Lower lobe of right lung (tissue), 2 donors: ENCODE results near the gene LIX1L. TPM values are rescaled to one million over a fixed set of nuclear protein-coding genes. Genes with fewer than 3 reads are reported as not detected.

ENCODE experiments used
- ATAC-seq, 2 donors: fragments of 200-7000 bp; cut with Tn5 transposase; one replicate each; pipeline ENCODE4 v1.9.1; 2020 to 2022; ENCODE audit warnings: mild to moderate bottlenecking in 2 of 2, moderate library complexity in 2 of 2
- DNase-seq: peaks from one replicate; pipeline ENCODE4 v3.0.0-alpha.2; 2020
- H3K27ac ChIP-seq: fragments of 200-600 bp; one replicate; pipeline ENCODE4 v1.8.0; 2022
- H3K27me3 ChIP-seq: fragments of 200-600 bp; one replicate; pipeline ENCODE4 v1.8.0; 2022; ENCODE audit warnings: low read depth
- H3K36me3 ChIP-seq: fragments of 200-600 bp; one replicate; pipeline ENCODE4 v1.8.0; 2022; ENCODE audit warnings: mild to moderate bottlenecking
- H3K4me1 ChIP-seq: fragments of 200-600 bp; one replicate; pipeline ENCODE4 v1.8.0; 2022
- H3K4me3 ChIP-seq: fragments of 200-600 bp; one replicate; pipeline ENCODE4 v1.8.0; 2022; ENCODE audit warnings: mild to moderate bottlenecking
- H3K9me3 ChIP-seq: fragments of 200-600 bp; one replicate; pipeline ENCODE4 v1.8.0; 2022
- intact Hi-C: fragments of 100-400 bp; cut with DNase I; formaldehyde crosslinking; loops from one replicate; pipeline ENCODE4 v1.11.0; 2022
- total RNA-seq: library from RNA; stranded (reverse); fragmentation: NEBNext Ultra II Directional; extraction: Animal tissue kit (Norgen Biotek cat#: 25700); gene quantifications from one replicate; pipeline ENCODE4 v1.2.1, GENCODE V29; 2021
- TF ChIP-seq, protein P1 (sequence below): fragments of 200-600 bp; IDR thresholded peaks from one replicate; pipeline ENCODE4 v1.8.0; 2022; ENCODE audit warnings: antibody characterized with exemption, mild to moderate bottlenecking
- donor health status: DM: no; HTN: yes; CAD: no; lungs with severe emphysema.

LIX1L gene
- total RNA-seq, 1 donor from 2014 or later: 30.9 TPM

DNA sequence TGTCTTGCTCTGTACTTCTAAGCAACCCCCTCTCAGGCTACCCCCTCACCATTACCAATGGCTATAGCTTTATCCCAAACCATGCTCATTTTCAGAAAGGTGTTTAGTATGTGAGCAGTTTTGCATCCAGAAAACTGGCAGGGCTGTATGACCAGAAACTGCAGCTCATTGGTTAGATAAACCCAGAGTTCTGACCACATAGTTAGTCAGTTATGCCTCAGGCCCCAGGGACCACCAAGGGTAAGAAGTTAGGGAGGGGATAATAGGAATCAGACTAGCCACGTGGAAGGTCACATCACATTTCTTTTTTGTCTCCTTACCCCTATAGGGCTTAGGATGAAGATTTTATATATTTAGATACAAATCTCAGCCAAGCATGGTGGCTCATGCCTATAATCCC is 49.2 kb downstream of the LIX1L start:
- intact Hi-C loops: no loop called here

DNA sequence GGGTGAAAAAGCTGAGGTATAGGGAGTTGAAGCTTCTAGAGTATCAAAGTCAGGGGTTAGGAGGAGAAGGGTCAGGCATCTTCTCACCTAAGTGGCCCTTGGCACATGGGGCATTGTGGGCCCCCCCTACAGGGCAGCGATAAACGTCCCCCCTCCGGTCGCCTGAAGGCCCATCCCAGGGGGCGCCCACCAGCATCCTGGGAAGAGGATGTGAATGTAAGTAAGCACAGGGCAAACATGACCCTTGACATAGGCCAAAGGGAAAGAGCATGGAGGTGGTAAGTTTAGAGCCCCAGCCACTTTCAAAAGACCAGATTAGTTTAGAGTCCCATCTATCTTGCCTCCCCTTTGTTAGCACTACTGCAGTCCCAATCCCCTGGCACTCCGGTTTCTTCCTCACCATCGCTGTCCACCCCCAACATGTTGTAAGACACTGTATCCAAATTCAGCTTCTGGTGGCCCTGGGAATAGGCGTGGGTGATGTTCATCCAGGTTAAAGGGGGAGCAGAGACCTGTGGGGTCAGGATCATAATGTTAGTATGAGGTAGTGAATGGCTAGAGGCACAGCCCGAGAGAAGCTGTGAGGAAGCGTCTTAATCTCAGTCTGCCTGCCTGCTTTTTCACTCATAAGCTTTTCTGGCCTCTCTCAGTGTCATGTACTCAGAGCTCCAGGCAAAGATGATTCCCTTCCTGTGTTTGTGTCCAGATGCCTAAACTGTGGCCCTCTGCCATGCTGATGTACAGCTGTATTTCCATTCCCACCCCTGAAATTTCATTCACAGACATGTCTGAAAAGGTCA is 50.7 kb downstream of the LIX1L start:
- no peak for ATAC-seq
- Histone ChIP-seq H3K4me1 (peaks cover 14% of the 10 kb centered on the region), H3K27ac (peak overlapping the region; percentile 49), H3K9me3 (no peaks in the 10 kb centered on the region), H3K36me3 (peaks cover 18% of the 10 kb centered on the region), H3K27me3 (no peaks in the 10 kb centered on the region), H3K4me3 (no peak overlapping the region)
- intact Hi-C loops: no loop called here
- TF ChIP-seq, protein P1, sequence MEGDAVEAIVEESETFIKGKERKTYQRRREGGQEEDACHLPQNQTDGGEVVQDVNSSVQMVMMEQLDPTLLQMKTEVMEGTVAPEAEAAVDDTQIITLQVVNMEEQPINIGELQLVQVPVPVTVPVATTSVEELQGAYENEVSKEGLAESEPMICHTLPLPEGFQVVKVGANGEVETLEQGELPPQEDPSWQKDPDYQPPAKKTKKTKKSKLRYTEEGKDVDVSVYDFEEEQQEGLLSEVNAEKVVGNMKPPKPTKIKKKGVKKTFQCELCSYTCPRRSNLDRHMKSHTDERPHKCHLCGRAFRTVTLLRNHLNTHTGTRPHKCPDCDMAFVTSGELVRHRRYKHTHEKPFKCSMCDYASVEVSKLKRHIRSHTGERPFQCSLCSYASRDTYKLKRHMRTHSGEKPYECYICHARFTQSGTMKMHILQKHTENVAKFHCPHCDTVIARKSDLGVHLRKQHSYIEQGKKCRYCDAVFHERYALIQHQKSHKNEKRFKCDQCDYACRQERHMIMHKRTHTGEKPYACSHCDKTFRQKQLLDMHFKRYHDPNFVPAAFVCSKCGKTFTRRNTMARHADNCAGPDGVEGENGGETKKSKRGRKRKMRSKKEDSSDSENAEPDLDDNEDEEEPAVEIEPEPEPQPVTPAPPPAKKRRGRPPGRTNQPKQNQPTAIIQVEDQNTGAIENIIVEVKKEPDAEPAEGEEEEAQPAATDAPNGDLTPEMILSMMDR: no peak
- no peak for DNase-seq

More for the DNA sequence above, 49.2 kb downstream of the LIX1L start:
- peaks cover 31% of the 10 kb centered on the region for H3K36me3 ChIP-seq
- H3K27ac ChIP-seq: no peak overlapping the region
- H3K4me3 ChIP-seq: no peak overlapping the region
- no peaks in the 10 kb centered on the region for H3K27me3 ChIP-seq
- ATAC-seq: no peak
- peaks cover 14% of the 10 kb centered on the region for H3K4me1 ChIP-seq
- TF ChIP-seq, protein P1: no peak
- H3K9me3 ChIP-seq: no peaks in the 10 kb centered on the region
- DNase-seq: no peak

DNA sequence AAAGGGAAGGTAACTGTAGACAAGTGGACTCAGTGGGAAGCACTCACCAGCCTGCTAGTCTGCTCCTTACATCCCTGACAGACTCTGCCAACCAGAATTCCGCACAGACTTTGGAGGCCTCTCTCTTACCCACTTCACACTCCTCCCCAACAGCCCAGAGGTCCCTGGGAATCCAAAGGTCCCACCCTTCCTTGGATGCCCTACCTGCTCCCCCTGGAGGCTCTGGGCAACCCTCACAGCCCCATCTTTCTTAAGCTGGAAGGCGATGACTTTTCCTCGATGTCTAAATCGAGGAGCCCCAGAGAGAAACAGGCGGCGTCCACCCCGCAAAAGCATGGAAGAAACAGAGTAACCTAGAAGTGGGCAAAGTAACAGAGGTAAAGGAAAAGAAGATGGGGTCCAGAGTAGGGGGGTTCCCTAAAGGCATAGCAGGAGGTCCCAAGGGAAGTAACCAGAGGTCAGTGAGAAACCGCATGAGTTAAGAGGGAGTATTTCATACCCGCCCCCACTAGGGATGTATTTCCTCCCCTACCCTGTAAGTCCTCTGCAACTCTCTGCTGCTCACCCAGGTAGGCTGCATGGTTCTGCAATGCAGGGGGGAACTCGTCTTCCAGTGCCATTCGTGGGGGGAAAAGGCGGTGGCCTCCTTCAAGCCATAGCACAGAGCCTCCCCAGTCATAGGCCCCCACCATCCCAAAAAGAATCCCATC is 56.4 kb downstream of the LIX1L start:
- TF ChIP-seq, protein P1: no peak
- H3K27me3 ChIP-seq: no peaks in the 10 kb centered on the region
- intact Hi-C loops: no loop called here
- H3K9me3 ChIP-seq: no peaks in the 10 kb centered on the region
- DNase-seq (no peak), ATAC-seq (no peak)
- no peaks in the 10 kb centered on the region for H3K36me3 ChIP-seq
- H3K4me3 ChIP-seq: no peak overlapping the region
- H3K27ac ChIP-seq: no peak overlapping the region
- no peaks in the 10 kb centered on the region for H3K4me1 ChIP-seq

DNA sequence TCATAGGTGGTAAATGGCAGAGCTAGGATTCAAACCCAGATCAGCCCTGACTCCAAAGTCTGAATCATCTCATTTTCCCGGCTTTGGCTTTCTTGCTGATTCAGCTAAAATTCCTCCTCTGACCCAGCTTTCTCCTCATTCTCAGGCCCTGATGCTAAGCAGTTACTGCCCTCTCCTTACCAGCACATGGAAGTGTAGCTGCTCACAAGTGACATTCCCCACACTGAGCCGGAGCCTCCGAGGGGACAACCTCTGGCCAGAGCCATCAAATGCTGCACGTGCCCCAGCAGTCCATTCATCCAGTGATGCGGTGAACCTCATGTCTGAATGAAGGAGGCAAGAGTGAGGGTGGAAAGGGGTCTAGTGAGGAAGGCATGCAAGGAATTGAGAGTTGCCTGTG is 59.1 kb downstream of the LIX1L start:
- DNase-seq: no peak
- TF ChIP-seq, protein P1: no peak
- Histone ChIP-seq H3K36me3 (no peaks in the 10 kb centered on the region), H3K4me1 (no peaks in the 10 kb centered on the region), H3K4me3 (no peak overlapping the region), H3K9me3 (no peaks in the 10 kb centered on the region), H3K27ac (no peak overlapping the region), H3K27me3 (no peaks in the 10 kb centered on the region)
- ATAC-seq: no peak
- intact Hi-C loops: no loop called here

DNA sequence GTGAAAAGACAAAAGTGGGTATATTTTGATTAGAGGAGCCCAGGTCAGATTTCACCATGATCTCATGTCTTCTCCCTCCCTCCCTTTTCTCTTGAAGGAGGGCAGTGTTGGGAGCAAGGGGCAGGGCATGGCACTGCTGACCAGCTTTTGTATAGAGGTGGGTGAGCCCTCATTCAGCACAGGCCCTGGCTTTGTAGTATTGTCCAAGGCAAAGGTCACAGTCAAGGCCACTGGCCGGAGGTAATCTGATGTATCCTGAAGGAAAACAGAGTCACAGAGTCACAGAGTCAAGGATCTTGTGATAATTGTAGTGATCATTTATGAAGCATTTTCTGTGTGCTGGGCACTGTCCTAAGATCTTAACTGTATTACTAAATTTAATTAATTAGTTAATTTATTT is 59.8 kb downstream of the LIX1L start:
- intact Hi-C loops: no loop called here
- Histone ChIP-seq H3K9me3 (no peaks in the 10 kb centered on the region), H3K27ac (no peak overlapping the region), H3K36me3 (no peaks in the 10 kb centered on the region), H3K27me3 (no peaks in the 10 kb centered on the region), H3K4me1 (peaks cover 2% of the 10 kb centered on the region), H3K4me3 (no peak overlapping the region)
- no peak for DNase-seq
- ATAC-seq: no peak
- TF ChIP-seq, protein P1: no peak
